Right cardiac atrium (tissue), 5 donors: ENCODE data around the gene SUCLG2. TPM values are rescaled to one million over a fixed set of nuclear protein-coding genes. Genes with fewer than 3 reads are reported as not detected.

Experiments used
- ATAC-seq, 2 donors: fragments of 200-7000 bp; cut with Tn5 transposase; one replicate each; pipeline versions ENCODE4 v1.8.0 to v1.9.1; 2020; ENCODE audit warnings: moderate library complexity in 2 of 2, mild to moderate bottlenecking in 1 of 2
- DNase-seq, 3 donors: peaks; one replicate each; pipeline ENCODE4 v3.0.0-alpha.2; 2020
- H3K27ac ChIP-seq: one replicate; pipeline ENCODE4 v1.5.1; 2013; ENCODE audit warnings: mild to moderate bottlenecking, low read length, control low read depth, moderate library complexity
- H3K27me3 ChIP-seq: one replicate; pipeline ENCODE4 v1.6.1; 2013; ENCODE audit not compliant: control insufficient read depth, insufficient read depth
- H3K4me1 ChIP-seq: one replicate; pipeline ENCODE4 v1.6.1; 2013; ENCODE audit warnings: low read length; ENCODE audit not compliant: control insufficient read depth, insufficient read depth
- H3K4me3 ChIP-seq: one replicate; pipeline ENCODE4 v1.5.1; 2013; ENCODE audit warnings: low read length, control low read depth
- H3K9me3 ChIP-seq: one replicate; pipeline ENCODE4 v1.6.1; 2013; ENCODE audit warnings: low read length; ENCODE audit not compliant: control insufficient read depth
- WGBS: extraction: QIAGEN DNeasy Blood & Tissue Kit; methylation state at CpG from one replicate; pipeline ENCODE4 v1.1.7; 2013; 5-methylcytosine and 5-hydroxymethylcytosine counted together
- intact Hi-C, 4 donors: fragments of 100-400 bp; cut with DNase I; formaldehyde crosslinking; loops; one replicate each; pipeline versions ENCODE4 v1.11.0 to v1.14.0; 2022 to 2023
- polyA plus RNA-seq: library from polyadenylated mRNA; stranded (reverse); fragments of 200-250 nt; gene quantifications from one replicate; pipeline ENCODE4 v1.2.3, GENCODE V29; 2013
- total RNA-seq, 4 donors: library from RNA; stranded (reverse); fragmentation: NEBNext Ultra II Directional; extraction: Animal tissue kit (Norgen Biotek cat#: 25700); gene quantifications; one replicate each; pipeline ENCODE4 v1.2.1, GENCODE V29; 2021
- donor health status: healthy with polysubstance abuse.
- donor health status: DM: no; HTN: yes; CAD: no.
- donor health status: DM: no; HTN: no; CAD: no.
- donor health status: DM: no; HTN: yes; CAD: no; lungs with severe emphysema.
- donor health status: DM: yes; HTN: yes; CAD: no.

SUCLG2 gene
- total and polyA plus RNA-seq, 5 donors, result 50.6 to 84.8 (median 73.0) TPM

DNA sequence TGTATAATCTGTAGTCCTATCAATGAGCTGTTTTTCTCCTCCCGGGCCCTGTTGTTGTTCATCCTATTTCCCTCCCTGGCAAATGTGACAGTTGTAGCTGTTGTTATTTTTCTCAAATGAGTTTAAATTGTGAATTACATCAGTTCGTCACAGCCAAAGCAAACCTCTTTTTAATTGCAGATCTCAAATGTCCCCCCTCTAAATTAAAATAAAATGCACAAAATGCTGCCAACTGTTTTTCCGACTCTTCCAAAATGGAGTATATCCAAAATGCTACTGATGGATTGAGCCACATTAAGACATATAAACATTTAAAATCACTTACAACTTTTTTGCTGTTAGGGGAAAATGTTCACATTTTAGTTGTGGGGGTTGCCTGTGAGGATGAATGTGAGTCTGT, 29.8 kb upstream of the SUCLG2 start:
- Histone ChIP-seq H3K4me1 (no peaks in the 10 kb centered on the region), H3K4me3 (no peak overlapping the region), H3K9me3 (no peaks in the 10 kb centered on the region), H3K27me3 (no peaks in the 10 kb centered on the region), H3K27ac (no peak overlapping the region)
- 89% methylated on average over 3 of the region's 3 CpGs for WGBS
- ATAC-seq (no peak), DNase-seq (no peak)
- intact Hi-C loops, result no loop called here

DNA sequence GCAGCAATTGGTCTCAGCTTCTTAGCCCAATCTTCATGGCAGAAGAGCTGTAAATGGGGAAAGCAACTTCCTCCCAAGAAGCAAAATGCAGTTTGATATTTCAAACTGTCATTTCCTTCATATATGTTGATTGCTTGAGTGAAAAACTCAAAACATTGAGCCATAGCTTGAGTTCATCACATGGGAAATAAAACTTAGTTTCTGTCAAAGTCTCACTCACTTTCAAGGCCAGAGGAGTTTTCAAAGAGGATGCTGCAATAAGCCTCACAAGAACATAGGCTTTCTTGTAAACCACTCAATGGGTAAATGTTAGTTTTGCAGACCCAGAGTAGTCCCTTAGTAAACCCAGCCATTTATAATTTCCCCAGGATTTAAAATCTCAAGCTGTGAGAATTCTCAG, 29.1 kb upstream of the SUCLG2 start:
- Histone ChIP-seq H3K9me3 (no peaks in the 10 kb centered on the region), H3K27me3 (no peaks in the 10 kb centered on the region), H3K4me3 (no peak overlapping the region), H3K27ac (no peak overlapping the region), H3K4me1 (no peaks in the 10 kb centered on the region)
- intact Hi-C loops, result no loop called here
- ATAC-seq (no peak), DNase-seq (no peak)

GRCh38 chr3:67678665-67679064, 24.3 kb upstream of the SUCLG2 start:
- Histone ChIP-seq H3K4me3 (no peak overlapping the region), H3K9me3 (no peaks in the 10 kb centered on the region), H3K27me3 (no peaks in the 10 kb centered on the region), H3K4me1 (no peaks in the 10 kb centered on the region), H3K27ac (no peak overlapping the region)
- DNase-seq (no peak), ATAC-seq (no peak)
- intact Hi-C loops, result no loop called here

GRCh38 chr3:67674055-67674454, 19.6 kb upstream of the SUCLG2 start:
- Histone ChIP-seq H3K27ac (no peak overlapping the region), H3K9me3 (no peaks in the 10 kb centered on the region), H3K27me3 (no peaks in the 10 kb centered on the region), H3K4me1 (no peaks in the 10 kb centered on the region), H3K4me3 (no peak overlapping the region)
- intact Hi-C loops, result no loop called here
- no peak for DNase-seq
- no peak for ATAC-seq
- WGBS, result 80% methylated on average over 4 of the region's 4 CpGs

- intact Hi-C loops, result no loop called here
- DNase-seq, result no peak
- Histone ChIP-seq H3K27ac (no peak overlapping the region), H3K9me3 (no peaks in the 10 kb centered on the region), H3K4me3 (no peak overlapping the region), H3K4me1 (no peaks in the 10 kb centered on the region), H3K27me3 (no peaks in the 10 kb centered on the region)
- ATAC-seq, result no peak
- 94% methylated on average over 3 of the region's 3 CpGs for WGBS
These were observed 8.3 kb upstream of the SUCLG2 start for GRCh38 chr3:67662733-67663132.

- no peaks in the 10 kb centered on the region for H3K27me3 ChIP-seq
- ATAC-seq (peak in 1 of 2 donors; percentile 36), DNase-seq (no peak)
- no peak overlapping the region for H3K27ac ChIP-seq
- WGBS, result 32% methylated on average over 1 of the region's 1 CpG
- H3K4me1 ChIP-seq, result no peaks in the 10 kb centered on the region
- H3K4me3 ChIP-seq, result no peak overlapping the region
- intact Hi-C loops, result no loop called here
- H3K9me3 ChIP-seq, result no peaks in the 10 kb centered on the region
These were observed 6.7 kb upstream of the SUCLG2 start for GRCh38 chr3:67661089-67661488.

DNA sequence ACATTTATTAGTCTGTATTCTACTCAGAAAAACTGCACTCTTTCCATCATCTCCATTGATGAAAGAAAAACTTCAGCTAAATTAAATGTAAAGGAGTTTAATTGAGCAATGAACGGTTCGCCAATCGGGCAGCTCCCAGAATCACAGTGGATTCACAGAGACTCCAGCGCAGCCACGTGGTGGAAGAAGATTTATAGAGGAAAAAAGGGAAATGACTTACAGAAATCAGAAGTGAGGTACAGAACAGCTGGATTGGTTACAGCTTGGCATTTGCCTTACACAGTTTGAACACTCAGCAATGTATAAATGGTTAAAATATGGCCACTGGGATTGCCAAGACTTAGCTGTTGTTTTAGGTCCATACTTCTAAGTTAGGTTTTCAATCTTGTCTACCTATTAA, 2.8 kb upstream of the SUCLG2 start:
- WGBS, result 84% methylated on average over 5 of the region's 5 CpGs
- no peaks in the 10 kb centered on the region for H3K4me1 ChIP-seq
- DNase-seq, result no peak
- H3K4me3 ChIP-seq, result no peak overlapping the region
- intact Hi-C loops, result no loop called here
- no peaks in the 10 kb centered on the region for H3K9me3 ChIP-seq
- no peak for ATAC-seq
- no peak overlapping the region for H3K27ac ChIP-seq
- H3K27me3 ChIP-seq, result no peaks in the 10 kb centered on the region

GRCh38 chr3:67656614-67657013, 2.2 kb upstream of the SUCLG2 start:
- H3K4me3 ChIP-seq, result no peak overlapping the region
- 93% methylated on average over 2 of the region's 2 CpGs for WGBS
- H3K27me3 ChIP-seq, result no peaks in the 10 kb centered on the region
- intact Hi-C loops, result no loop called here
- no peaks in the 10 kb centered on the region for H3K4me1 ChIP-seq
- H3K9me3 ChIP-seq, result no peaks in the 10 kb centered on the region
- ATAC-seq (no peak), DNase-seq (no peak)
- no peak overlapping the region for H3K27ac ChIP-seq

- DNase-seq (peak in 2 of 3 donors; percentile 12 to 64), ATAC-seq (no peak)
- 89% methylated on average over 24 of the region's 24 CpGs for WGBS
- no peak overlapping the region for H3K27ac ChIP-seq
- no peaks in the 10 kb centered on the region for H3K9me3 ChIP-seq
- peaks cover 6% of the 10 kb centered on the region for H3K4me1 ChIP-seq
- no peaks in the 10 kb centered on the region for H3K27me3 ChIP-seq
- intact Hi-C loops, result no loop called here
- H3K4me3 ChIP-seq, result peak overlapping the region; percentile 89
These were observed 1.1 kb upstream of the SUCLG2 start for GRCh38 chr3:67655364-67656121.

GRCh38 chr3:67654844-67655177, 399 bp upstream of the SUCLG2 start:
- intact Hi-C loops, result no loop called here
- Histone ChIP-seq H3K27ac (peak overlapping the region; percentile 91), H3K4me1 (peaks cover 8% of the 10 kb centered on the region), H3K4me3 (peak overlapping the region; percentile 89), H3K9me3 (no peaks in the 10 kb centered on the region), H3K27me3 (no peaks in the 10 kb centered on the region)
- 14% methylated on average over 11 of the region's 11 CpGs for WGBS
- ATAC-seq, result peak in 1 of 2 donors; percentile 38
- DNase-seq, result no peak

GRCh38 chr3:67653425-67654098, 850 bp downstream of the SUCLG2 start:
- DNase-seq, result peak in 1 of 3 donors; percentile 27
- intact Hi-C loops, result no loop called here

More at GRCh38 chr3:67653425-67654098, 850 bp downstream of the SUCLG2 start:
- H3K27ac ChIP-seq, result peak overlapping the region; percentile 91
- WGBS, result 21% methylated on average over 8 of the region's 8 CpGs
- no peaks in the 10 kb centered on the region for H3K9me3 ChIP-seq
- peak; percentile 14 to 48 for ATAC-seq
- peaks cover 10% of the 10 kb centered on the region for H3K4me1 ChIP-seq
- no peaks in the 10 kb centered on the region for H3K27me3 ChIP-seq
- peak overlapping the region; percentile 89 for H3K4me3 ChIP-seq
